HCT116 (cell line): Measurements from ENCODE around the gene MSLN. TPM values are rescaled to one million over a fixed set of nuclear protein-coding genes. Genes with fewer than 3 reads are reported as not detected.

Experiments used
- ATAC-seq: fragments of 200-7000 bp; cut with Tn5 transposase; 2 replicates; pipeline ENCODE4 v1.9.1; 2020; ENCODE audit warnings: mild to moderate bottlenecking, moderate library complexity
- BruUV-seq: library from RNA; stranded (reverse); fragments of 400-500 nt; replicated peaks from 2 replicates; lab custom pipeline; 2021; lab: Mats Ljungman, UMichigan
- CTCF ChIA-PET: fragments of 300-600 bp; sonication (Branson Sonifier 250); formaldehyde crosslinking; loops from one replicate; lab custom pipeline; 2021; ENCODE audit warnings: antibody characterized with exemption; lab: Charles Lee
- POLR2A ChIA-PET: fragments of 300-600, 350-600 bp; sonication (Branson Sonifier 250); formaldehyde crosslinking; loops from one replicate; lab custom pipeline; 2021; ENCODE audit warnings: antibody characterized with exemption; lab: Charles Lee
- RAD21 ChIA-PET, 2 experiments: fragments of 300-600 bp; sonication (Branson Sonifier 250); formaldehyde crosslinking; loops; one replicate each; lab custom pipeline; 2023; ENCODE audit warnings: low total read pairs in 2 of 2; ENCODE audit not compliant: uncharacterized antibody in 2 of 2, unreplicated experiment in 2 of 2, low non-redundant PET in 1 of 2; lab: Charles Lee
- DNase-seq: peaks from one replicate; pipeline ENCODE4 v3.0.0-alpha.2; 2010; ENCODE audit warnings: low read depth, low spot score
- H2AFZ ChIP-seq: fragments of 200-600 bp; shearing (Covaris generic), sonication (generic); 2 replicates; pipeline ENCODE4 v1.6.1; 2017; ENCODE audit warnings: low read depth, mixed run types, mixed read lengths, antibody characterized with exemption, low read length; ENCODE audit not compliant: poor library complexity, severe bottlenecking
- H3K27ac ChIP-seq: 2 replicates; pipeline ENCODE4 v1.5.1; 2012; ENCODE audit warnings: low read depth, low read length
- H3K27me3 ChIP-seq: fragments of 200-600 bp; sonication (generic); 2 replicates; pipeline ENCODE4 v1.6.1; 2016; ENCODE audit warnings: mixed run types, low read length, mixed read lengths; ENCODE audit not compliant: insufficient read depth
- H3K36me3 ChIP-seq, 2 experiments: fragments of 200-500 bp in 1 of 2; fragments of 200-600 bp in 1 of 2; sonication (Bioruptor generic) in 1 of 2; sonication (generic) in 1 of 2; 2 replicates each; pipeline versions ENCODE4 v1.5.1 to v1.6.1; 2014 to 2016; ENCODE audit warnings: low read length in 2 of 2, inconsistent platforms in 1 of 2, mixed read lengths in 1 of 2, mixed run types in 1 of 2; ENCODE audit not compliant: insufficient read depth in 2 of 2, control insufficient read depth in 1 of 2
- H3K4me1 ChIP-seq, 2 experiments: fragments of 200-600 bp in 1 of 2; sonication (generic) in 1 of 2; 2 replicates each; pipeline versions ENCODE4 v1.5.1 to v1.6.1; 2012 to 2017; ENCODE audit warnings: low read length in 2 of 2, inconsistent platforms in 1 of 2, mild to moderate bottlenecking in 1 of 2, mixed read lengths in 1 of 2, mixed run types in 1 of 2, moderate library complexity in 1 of 2; ENCODE audit not compliant: insufficient read depth in 2 of 2, control insufficient read depth in 1 of 2
- H3K4me2 ChIP-seq: fragments of 200-600 bp; sonication (generic); 2 replicates; pipeline ENCODE4 v1.6.1; 2017; ENCODE audit warnings: mixed run types, low read length, mixed read lengths
- H3K4me3 ChIP-seq, 2 experiments: fragments of 200-600 bp in 1 of 2; sonication (generic) in 1 of 2; replicated peaks in 1 of 2; 2 replicates each; pipeline ENCODE4 v1.5.1; 2011 to 2016; ENCODE audit warnings: low read length in 2 of 2, control low read depth in 1 of 2, low read depth in 1 of 2, mild to moderate bottlenecking in 1 of 2, mixed read lengths in 1 of 2, mixed run types in 1 of 2
- H3K79me2 ChIP-seq: fragments of 200-600 bp; sonication (generic); 2 replicates; pipeline ENCODE4 v1.6.1; 2017; ENCODE audit warnings: mild to moderate bottlenecking, mixed run types, low read length, moderate library complexity, mixed read lengths; ENCODE audit not compliant: insufficient read depth
- H3K9ac ChIP-seq: fragments of 200-600 bp; sonication (generic); 2 replicates; pipeline ENCODE4 v1.6.1; 2016; ENCODE audit warnings: low read length, mixed read lengths
- H3K9me2 ChIP-seq: fragments of 200-600 bp; sonication (generic), shearing (Covaris generic); 2 replicates; pipeline ENCODE4 v1.6.1; 2017; ENCODE audit warnings: mixed run types, mild to moderate bottlenecking, moderate library complexity; ENCODE audit not compliant: insufficient read depth
- H3K9me3 ChIP-seq, 2 experiments: fragments of 200-500 bp in 1 of 2; fragments of 200-600 bp in 1 of 2; sonication (Bioruptor generic) in 1 of 2; sonication (generic) in 1 of 2; 2 replicates each; pipeline ENCODE4 v1.6.1; 2014 to 2017; ENCODE audit warnings: low read length in 2 of 2, mixed read lengths in 2 of 2, inconsistent platforms in 1 of 2, low read depth in 1 of 2, mild to moderate bottlenecking in 1 of 2, mixed run types in 1 of 2, moderate library complexity in 1 of 2; ENCODE audit not compliant: control insufficient read depth in 1 of 2, insufficient read depth in 1 of 2
- H4K20me1 ChIP-seq: fragments of 200-600 bp; sonication (generic), shearing (Covaris generic); 2 replicates; pipeline ENCODE4 v1.6.1; 2017; ENCODE audit warnings: mixed run types, mild to moderate bottlenecking, moderate library complexity; ENCODE audit not compliant: insufficient read depth
- ATF3 ChIP-seq: IDR thresholded peaks from 2 replicates; pipeline ENCODE4 v1.6.1; 2012
- CEBPB ChIP-seq: IDR thresholded peaks from 2 replicates; pipeline ENCODE4 v1.6.1; 2012; ENCODE audit warnings: low read depth
- SP1 ChIP-seq: IDR thresholded peaks from 2 replicates; pipeline ENCODE4 v1.6.1; 2012; ENCODE audit warnings: low read depth
- intact Hi-C: fragments of 100-400 bp; cut with micrococcal nuclease; formaldehyde crosslinking; loops from 2 replicates; pipeline ENCODE4 v1.10.0; 2022
- total RNA-seq: library from RNA; stranded (reverse); gene quantifications from one replicate; pipeline ENCODE4 v1.2.1, GENCODE V29; 2021; ENCODE audit not compliant: unreplicated experiment
- TF ChIP-seq, protein P1 (sequence below): IDR thresholded peaks from 2 replicates; pipeline ENCODE4 v1.6.1; 2012; ENCODE audit warnings: low read depth

Gene MSLN
- total RNA-seq, 1 experiment from 2014 or later, result 40.9 TPM

DNA sequence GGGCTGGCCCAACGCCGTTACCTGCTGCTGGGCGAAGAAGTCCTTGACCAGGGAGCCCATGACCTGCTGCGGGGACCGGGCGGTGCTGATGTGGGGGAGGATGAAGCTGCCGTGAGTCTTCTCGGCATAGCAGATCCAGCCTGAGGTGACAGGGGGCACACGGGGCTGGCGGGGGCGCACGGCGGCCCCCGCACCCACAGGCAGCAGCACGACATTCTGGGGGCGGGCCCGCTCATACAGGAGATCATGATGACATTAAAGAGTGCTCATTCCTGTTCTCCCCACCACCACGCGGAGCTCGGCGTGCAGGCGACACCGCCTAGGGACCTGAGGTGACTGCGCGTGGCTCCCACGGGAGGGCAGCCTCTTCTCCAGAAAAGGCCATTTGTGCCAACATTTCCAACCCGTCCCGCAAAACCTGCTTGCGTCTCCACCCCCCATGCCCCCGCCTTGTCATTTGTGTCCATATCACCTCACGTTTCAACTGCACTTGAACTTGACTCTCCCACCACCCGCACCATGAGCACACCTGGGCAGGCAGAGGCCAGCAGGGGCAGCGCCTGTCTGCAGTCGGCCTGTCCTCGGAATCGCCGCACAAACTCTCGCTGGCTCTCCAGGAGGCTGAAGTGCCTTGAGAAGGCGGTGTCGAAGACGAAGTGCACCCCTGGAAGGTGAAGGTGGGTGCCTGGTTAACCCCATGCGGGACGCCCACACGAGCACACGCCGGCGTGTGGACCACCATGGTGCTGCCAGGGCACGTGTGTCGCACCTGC lies 26.1 kb upstream of the MSLN start:
- ChIA-PET RAD21 (no interaction called here), POLR2A (no interaction called here), CTCF (no interaction called here)
- peaks cover 7% of the 10 kb centered on the region; the same call in 1 of the 2 replicates for H3K79me2 ChIP-seq
- no peaks in the 10 kb centered on the region for H4K20me1 ChIP-seq
- H3K4me1 ChIP-seq, result peaks cover 0 to 6% of the 10 kb centered on the region in 2 experiments; a peak in 3 of 4 replicates
- H3K27ac ChIP-seq, result no peak overlapping the region
- no peak for ATAC-seq
- H3K27me3 ChIP-seq, result no peaks in the 10 kb centered on the region
- H3K4me3 ChIP-seq, result no peak overlapping the region
- no TSS peak for BruUV-seq
- no peak for DNase-seq
- no peak overlapping the region for H3K9ac ChIP-seq
- H3K9me2 ChIP-seq, result no peaks in the 10 kb centered on the region
- H3K9me3 ChIP-seq, result no peaks in the 10 kb centered on the region
- H3K36me3 ChIP-seq, result peaks cover 6 to 18% of the 10 kb centered on the region in 2 experiments
- H3K4me2 ChIP-seq, result no peak overlapping the region
- no peak overlapping the region for H2AFZ ChIP-seq
- no peak for TF ChIP-seq ATF3
- TF ChIP-seq SP1, result no peak
- TF ChIP-seq CEBPB, result no peak
- TF ChIP-seq, protein P1, sequence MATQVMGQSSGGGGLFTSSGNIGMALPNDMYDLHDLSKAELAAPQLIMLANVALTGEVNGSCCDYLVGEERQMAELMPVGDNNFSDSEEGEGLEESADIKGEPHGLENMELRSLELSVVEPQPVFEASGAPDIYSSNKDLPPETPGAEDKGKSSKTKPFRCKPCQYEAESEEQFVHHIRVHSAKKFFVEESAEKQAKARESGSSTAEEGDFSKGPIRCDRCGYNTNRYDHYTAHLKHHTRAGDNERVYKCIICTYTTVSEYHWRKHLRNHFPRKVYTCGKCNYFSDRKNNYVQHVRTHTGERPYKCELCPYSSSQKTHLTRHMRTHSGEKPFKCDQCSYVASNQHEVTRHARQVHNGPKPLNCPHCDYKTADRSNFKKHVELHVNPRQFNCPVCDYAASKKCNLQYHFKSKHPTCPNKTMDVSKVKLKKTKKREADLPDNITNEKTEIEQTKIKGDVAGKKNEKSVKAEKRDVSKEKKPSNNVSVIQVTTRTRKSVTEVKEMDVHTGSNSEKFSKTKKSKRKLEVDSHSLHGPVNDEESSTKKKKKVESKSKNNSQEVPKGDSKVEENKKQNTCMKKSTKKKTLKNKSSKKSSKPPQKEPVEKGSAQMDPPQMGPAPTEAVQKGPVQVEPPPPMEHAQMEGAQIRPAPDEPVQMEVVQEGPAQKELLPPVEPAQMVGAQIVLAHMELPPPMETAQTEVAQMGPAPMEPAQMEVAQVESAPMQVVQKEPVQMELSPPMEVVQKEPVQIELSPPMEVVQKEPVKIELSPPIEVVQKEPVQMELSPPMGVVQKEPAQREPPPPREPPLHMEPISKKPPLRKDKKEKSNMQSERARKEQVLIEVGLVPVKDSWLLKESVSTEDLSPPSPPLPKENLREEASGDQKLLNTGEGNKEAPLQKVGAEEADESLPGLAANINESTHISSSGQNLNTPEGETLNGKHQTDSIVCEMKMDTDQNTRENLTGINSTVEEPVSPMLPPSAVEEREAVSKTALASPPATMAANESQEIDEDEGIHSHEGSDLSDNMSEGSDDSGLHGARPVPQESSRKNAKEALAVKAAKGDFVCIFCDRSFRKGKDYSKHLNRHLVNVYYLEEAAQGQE, result no peak
- TF ChIP-seq, all 23 proteins: peak for 0
- intact Hi-C loops, result no loop called here
